ENCODE data around the gene DCAF6.
"Not testable (repeated sequence)": the region's sequence is repeated elsewhere in the genome, so short reads cannot be mapped to it uniquely, and the experiment has no call there.

DCAF6 gene

DNA sequence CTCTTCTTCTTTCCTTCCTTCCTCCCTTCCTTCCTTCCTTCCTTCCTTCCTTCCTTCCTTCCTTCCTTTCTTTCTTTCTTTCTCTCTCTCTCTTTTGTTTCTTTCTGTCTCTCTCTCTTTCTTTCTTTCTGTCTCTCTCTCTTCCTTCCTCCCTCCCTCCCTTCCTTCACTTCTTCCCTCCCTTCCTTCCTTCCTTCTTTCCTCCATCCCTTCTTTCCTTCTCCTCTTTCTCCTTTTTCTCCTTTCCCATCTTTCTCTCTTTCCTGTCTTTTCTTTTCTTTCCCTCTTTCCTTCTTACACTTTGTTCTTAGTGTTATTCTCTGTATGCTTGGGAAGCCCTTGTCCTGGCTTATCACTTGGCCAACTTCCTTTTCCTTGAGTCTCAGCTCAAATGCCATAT lies 72.8 kb downstream of the DCAF6 start:
- no peak for DNase-seq (ENCODE audit: low read depth in 1 of 2, low spot score in 1 of 2)

DNA sequence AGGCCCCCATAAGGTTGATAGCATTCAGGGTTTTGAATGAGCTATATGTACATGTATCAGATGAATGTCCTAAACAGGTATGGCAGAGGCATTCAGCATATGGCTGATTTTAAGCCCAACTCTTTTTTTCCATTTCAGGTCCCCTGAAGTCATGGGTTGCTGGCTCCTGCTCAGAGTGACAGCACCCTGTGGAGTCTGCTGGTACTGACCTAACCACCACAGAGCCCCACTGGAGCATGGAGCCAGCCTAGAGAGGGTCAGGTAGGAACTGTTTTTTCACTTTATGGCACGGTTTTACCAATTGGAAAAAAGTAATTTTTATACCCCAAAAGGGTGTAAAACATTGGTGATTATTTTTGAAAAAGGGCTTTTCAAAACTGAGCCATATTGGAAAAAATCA lies 82.9 kb downstream of the DCAF6 start:
- DNase-seq (ENCODE audit: low read depth in 1 of 2, low spot score in 1 of 2): no peak

DNA sequence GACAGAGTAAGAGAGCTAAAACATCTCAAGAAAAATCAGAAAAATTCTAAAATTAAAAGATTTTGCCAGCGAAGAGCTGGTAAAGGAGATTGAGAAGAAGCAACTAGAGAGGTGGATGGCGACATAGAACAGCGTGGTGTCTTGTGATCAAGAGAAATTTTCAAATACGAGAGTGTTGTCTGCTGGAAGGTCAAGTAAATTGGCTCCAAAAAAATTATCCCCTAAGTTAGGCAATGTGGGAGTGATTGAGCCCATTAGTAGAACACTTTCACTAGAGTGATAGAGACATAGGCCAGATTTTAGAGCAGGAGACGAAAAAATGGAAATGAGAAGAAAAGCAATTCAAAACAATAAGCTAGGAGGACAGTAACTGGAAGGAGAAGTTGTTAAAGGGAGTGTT lies 94.7 kb downstream of the DCAF6 start:
- no peak for DNase-seq (ENCODE audit: low read depth in 1 of 2, low spot score in 1 of 2)

DNA sequence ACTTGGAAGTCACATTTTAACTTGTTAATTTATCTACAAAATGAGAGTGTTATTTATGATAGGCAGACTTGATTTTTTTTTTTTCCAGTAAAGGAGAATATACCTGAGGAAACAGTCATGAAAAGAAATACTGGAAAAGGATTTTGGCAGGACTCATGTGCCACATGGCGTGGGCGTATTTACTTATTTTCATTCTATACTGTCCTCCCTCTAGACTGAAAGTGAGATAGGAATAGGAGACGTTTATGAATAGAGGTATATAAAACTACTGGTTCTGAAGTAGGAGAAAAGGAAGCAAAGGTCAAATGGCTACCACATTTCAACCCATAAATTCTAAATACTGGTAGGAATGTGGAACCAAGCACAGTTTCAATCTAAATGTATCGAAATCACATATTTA lies 95.1 kb downstream of the DCAF6 start:
- DNase-seq (ENCODE audit: low read depth in 1 of 2, low spot score in 1 of 2): no peak

DNA sequence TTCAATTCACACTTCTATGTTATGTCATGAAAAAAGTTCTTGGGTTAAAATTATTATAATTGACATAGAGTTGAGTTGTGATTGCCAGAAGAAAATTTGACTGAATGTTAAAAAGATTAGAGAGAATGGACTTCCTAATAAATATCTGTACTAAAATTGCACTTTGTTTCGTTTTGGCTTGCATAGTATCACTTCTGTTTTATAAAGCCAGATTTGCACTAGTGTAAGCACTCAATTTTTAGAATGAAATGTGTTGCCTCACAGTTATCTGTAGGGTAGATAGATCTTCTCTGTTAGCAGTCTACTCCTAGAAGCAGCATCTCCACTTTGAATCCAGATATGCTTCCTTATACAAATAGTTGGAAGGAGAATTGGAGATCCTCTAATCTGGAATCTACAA lies 95.5 kb downstream of the DCAF6 start:
- DNase-seq (ENCODE audit: low read depth in 1 of 2, low spot score in 1 of 2): no peak

DNA sequence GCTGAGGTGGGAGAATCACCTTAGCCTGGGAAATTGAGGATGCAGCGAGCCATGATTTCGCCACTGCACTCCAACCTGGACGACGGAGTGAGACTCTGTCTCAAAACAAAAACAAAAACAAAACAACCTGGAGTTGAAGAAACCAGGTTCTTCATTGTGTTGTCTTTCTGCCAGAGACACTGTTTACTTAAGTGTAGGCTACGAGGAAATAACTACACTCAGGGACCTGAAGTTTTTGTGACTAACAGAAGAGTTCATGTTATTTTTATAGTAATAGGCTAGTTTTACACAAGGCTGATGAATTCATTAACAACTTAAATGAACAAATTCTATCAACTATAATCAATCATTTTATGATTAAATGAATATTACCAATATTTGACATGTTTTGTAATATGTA lies 98.9 kb downstream of the DCAF6 start:
- DNase-seq (ENCODE audit: low read depth in 1 of 2, low spot score in 1 of 2): no peak

DNA sequence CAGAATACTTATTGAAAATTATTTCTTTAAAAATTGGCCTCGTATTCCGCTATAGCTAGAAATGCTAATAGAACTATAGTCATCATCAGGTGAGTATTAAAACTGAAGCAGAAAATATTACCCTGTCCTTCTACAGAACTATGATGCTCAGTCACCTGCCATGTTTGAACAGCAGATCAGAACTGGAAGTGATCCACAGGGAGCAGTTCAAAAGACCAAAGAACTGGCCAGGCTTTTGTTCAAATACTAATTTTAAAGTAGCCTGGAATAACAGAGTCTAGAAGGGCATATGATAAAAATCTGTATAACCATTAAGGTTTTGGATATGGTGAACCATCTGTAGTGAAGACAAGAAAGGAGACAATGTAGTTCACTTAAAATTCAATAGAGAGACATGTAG lies 105.9 kb downstream of the DCAF6 start:
- DNase-seq (ENCODE audit: low read depth in 1 of 2, low spot score in 1 of 2): no peak

DNA sequence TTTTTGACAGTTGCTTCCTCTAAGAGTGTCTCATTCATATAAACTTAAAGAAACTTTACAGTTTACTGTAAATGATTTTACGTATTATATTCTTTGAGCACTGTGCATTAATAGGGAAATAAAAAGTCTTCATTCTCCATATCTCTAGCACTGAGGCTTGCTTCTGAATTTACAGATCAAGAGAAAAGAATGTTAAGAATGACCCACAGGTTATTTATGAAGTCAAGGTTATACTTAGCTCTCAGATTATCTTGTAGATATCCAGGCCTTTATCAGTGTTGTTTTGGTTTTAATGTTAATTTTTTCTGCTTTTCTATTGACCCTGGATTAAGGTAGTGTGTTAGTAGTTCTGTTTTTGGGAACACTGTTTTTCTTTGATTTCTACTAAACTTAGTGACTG lies 108.8 kb downstream of the DCAF6 start:
- DNase-seq (ENCODE audit: low read depth in 1 of 2, low spot score in 1 of 2): no peak

DNA sequence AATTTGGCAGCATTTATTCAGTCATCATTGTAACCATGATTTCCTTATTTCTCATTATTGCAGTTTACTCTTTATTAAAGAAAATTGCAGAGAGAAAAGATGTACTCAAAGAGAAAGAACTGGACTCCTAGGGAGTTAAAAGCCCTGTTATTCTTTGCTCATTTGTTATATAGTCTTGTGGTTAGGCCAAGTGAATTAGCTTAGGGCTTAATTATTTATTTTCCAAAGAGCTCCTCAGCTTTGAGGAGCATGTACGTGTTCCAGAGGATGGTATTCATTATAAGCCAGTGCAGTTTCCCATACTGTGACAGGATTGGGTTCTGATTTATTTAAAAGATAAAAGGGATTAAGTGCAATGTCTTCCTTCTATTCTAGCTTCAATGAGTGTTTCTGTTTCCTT lies 113.8 kb downstream of the DCAF6 start:
- DNase-seq (ENCODE audit: low read depth in 1 of 2, low spot score in 1 of 2): no peak

DNA sequence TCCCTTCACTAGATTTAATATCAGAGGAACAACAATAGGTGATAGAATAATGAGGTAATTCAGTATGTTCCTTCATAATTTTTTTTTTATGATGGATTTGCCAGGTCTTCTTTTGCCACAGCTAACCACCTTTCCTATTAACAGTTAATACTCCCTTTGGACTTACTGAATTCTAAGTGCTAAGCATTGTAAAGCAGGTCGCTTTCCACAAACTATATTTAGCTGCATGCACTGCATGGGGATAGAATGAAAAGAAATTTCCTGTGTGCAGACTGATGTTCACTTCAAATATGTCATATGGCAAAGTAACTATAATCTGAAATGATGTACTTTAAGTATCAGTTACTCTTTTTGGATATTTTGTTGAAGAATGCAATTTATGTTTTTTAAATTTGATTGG lies 114.4 kb downstream of the DCAF6 start:
- no peak for DNase-seq (ENCODE audit: low read depth in 1 of 2, low spot score in 1 of 2)

DNA sequence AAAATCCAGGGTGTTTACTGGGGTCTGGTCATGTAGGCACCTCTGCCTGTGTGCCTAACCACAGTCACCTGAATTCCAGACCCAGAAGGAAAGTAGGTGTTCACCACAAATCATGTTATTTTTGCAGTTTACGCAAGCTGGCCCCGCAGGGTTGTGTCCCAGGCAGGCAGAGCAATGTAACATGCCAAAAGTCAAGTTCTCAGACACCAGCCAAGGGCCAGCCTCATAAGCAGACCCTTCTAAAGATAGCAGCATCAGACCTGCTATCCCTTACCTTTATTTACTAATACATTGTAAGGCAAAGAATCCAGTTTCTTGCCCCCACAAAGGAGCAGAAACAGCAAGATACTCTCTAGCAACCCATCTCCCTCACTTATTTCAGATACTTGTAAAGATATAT lies 117.2 kb downstream of the DCAF6 start:
- no peak for DNase-seq (ENCODE audit: low read depth in 1 of 2, low spot score in 1 of 2)

DNA sequence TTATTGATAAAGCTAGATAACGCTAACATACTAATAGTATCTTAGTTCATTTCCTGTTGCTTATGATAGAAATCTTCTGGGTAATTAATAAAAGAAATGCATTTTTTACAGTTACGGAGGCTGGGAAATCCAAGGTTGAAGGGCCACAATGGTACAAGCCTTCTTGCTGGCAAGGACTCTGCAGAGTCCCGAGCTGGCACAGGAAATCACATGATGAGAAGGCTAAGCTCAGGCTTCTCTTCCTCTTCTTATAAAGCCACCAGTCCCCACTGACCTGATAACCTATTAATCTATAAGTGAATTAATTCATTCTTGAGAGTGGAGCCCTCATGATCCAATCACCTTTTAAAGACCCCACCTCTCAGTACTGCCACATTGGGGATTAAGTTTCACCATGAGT lies 117.6 kb downstream of the DCAF6 start:
- no peak for DNase-seq (ENCODE audit: low read depth in 1 of 2, low spot score in 1 of 2)

DNA sequence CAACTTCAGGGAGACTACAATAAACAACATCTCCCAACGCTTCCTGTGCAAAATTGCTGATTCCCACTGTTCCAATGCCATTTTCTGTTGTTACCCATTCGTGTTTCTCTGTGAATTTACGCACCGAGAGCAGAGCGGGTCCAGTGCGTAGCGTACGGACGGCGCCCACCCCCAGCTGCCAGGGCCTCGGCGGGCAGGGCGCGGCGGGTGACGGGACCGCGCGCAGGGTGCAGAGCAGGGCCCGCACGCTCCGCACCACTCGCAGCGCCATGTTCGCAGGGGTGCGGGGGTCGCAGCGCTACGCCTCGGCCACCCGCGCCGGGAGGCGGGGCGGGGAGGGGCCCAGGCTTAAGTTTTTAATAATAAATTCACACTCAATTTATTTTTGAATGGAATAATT lies 119.7 kb downstream of the DCAF6 start:
- DNase-seq (ENCODE audit: low read depth in 1 of 2, low spot score in 1 of 2): not testable (repeated sequence)

DNA sequence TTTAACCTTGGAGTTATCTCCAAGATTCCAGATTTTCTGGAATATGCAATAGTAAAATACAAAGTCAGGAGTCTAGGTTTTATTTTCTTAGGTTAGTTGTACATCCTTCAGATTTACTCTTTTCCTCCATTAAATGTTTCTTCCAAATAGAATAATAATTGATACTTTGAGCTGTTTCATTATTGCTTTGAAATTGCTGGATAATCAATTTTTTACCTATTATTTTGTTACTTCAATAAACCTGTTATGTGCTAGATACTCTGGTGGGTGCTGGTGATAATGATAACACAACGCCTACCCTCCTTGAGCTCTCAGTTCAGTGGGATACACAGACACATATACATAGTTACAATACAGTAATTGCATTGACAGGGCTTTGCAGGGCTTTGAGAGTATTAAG lies 120.9 kb downstream of the DCAF6 start:
- DNase-seq (ENCODE audit: low read depth in 1 of 2, low spot score in 1 of 2): no peak

DNA sequence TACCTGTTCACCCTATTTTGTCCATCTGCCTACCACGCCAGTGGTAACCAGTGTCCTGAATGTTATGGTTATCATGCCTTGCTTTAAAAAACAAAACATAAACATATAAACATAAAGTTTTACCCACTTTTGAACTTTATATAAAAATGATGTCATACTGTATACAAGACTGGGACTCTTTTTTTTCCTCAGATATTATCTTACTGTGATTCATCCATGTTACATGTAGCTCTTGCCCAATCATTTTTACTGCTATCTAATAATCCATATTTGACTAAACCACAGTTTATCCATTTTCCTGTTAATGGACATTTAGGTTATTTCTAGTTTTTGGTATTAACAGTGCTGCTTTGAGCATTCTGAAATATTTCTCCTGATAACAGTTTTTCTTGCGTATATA lies 121.4 kb downstream of the DCAF6 start:
- DNase-seq (ENCODE audit: low read depth in 1 of 2, low spot score in 1 of 2): no peak

DNA sequence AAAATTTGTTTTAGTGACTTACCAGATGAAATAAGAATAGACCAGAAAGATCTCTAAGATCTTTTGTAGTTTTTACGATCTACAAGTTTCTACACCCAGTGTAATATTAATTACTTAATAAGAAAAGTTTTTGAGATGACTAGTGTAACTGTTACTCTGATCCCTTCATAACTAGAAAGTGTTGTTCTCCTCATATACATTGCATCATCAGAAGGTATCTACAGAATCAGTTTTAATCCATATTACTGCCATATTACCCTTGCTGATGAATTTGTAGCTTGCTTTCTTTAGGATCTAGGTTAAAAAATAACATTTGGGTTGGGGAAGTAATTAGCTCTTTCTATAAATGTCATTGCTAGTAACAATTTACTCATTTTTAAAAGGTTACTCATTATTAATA lies 127.7 kb downstream of the DCAF6 start:
- no peak for DNase-seq (ENCODE audit: low read depth in 1 of 2, low spot score in 1 of 2)

DNA sequence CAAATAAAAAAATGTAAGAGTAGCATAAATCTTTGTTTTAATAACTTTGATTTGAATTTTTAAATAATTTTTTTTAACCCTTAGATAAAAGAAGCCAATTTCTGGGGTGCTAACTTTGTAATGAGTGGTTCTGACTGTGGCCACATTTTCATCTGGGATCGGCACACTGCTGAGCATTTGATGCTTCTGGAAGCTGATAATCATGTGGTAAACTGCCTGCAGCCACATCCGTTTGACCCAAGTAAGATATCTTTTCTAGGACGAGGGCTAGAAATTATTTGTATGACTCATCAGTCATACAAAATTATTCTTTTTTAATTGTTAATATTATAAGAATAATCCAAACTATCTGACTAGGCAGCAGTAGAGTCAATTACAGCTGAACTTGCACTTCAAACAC lies 129.0 kb downstream of the DCAF6 start:
- no peak for DNase-seq (ENCODE audit: low read depth in 1 of 2, low spot score in 1 of 2)

DNA sequence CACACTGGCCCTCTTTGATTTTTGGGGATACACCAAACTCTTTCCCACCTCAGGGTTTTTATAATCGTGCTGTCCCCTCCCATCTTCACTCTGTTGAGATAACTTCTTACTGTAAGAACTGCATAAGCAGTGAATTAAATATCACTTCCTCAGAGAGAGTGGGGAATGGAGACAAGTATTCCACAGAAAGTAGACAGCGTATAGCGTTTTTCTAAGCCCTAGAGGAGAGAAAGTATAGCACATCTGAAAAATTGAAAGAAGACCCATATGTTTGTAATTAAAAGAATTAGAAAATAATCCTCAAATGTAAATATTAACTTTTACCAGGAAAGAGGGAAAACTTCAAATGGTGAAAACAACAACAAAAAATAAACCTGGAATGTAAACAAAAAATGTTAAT lies 132.9 kb downstream of the DCAF6 start:
- DNase-seq (ENCODE audit: low read depth in 1 of 2, low spot score in 1 of 2): no peak

DNA sequence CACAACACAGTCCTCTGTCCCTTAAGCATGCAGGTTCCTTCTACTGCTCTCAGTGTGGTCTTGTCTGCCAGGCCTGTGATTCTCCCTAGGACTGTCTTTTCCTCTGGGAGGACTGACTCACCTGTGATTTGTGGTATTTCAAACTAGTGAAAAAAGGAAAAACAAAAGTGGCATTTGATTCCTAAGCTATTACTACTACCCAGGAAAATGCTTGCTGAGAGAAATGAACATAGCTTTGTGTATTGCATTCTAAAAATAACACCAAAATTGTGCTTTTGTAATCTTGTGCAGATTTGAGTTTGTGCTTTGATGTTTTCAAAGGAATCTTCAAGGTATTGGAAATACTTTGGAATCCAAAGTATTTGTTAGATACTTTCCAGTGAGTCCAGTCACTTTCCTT lies 143.3 kb downstream of the DCAF6 start:
- no peak for DNase-seq (ENCODE audit: low read depth in 1 of 2, low spot score in 1 of 2)

DNA sequence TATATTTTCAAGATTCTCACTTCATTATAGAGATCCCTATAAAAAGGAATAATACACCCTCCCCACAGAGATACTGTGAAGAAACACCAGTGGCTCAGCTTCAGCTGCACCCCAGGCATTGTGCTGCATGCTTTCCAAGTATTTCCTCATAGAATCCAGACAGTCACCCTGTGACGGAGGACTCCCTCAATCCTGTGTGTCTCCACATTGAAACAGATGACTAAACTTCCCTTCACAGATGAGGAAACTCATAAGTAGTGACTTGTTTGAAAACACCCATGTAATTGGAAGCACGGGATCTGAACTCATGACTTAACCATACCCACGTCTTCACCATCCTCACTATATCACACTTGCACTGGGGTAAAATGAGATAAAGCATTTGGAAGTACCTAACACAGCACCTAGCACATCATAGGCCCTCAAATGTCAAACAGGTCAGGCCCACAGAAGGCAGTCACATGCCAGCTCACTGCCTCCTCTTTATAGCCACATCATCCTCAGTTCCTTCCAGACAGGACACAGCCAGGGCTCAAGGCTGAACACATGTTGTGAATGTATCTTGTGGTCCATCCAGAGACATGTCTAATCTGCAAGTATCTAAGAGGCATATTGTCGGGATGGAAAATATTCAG lies 145.0 kb downstream of the DCAF6 start:
- no peak for DNase-seq (ENCODE audit: low read depth in 1 of 2, low spot score in 1 of 2)

DNA sequence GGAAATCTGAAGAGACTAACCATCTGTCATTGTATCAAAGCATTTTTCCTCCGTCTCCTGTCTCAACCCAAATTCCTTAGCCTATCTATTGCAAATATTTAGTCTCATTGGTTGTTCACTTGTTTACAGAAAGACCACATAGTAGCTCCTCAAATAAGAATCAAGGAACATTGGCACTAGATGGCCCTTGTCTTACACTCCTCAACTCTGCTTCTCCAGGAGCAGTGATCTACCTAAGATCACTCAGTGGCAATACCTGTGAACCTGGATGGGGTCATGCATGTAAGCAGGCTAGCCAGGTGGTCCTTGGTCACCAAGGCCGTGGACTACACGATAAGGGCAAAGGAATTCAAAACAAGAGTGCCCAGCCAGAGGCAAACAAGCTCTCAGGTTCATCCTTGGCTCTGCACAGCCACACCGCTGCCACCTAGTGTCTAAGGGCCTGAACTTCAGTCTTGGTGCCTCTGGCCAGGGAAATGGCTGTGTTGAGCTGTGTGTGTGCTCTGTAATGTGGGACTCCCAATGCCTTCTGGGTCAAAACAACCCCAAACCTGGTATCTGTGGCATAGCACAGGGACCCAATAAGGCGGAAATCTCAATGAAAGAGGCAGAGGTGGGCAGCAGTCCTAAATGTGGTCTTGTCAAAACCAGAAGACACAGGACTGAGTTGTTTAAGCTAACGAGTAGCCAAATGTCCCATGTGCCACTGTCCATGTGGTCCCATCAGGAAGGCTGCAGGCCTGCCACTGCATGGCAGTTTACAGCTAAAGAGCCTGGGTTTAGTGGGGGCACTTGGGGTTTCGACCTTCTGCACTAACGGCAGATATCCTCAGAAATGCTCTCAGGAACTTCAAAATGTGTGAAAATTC lies 145.8 kb downstream of the DCAF6 start:
- peak; percentile 28 to 54 for DNase-seq (ENCODE audit: low read depth in 1 of 2, low spot score in 1 of 2)

DNA sequence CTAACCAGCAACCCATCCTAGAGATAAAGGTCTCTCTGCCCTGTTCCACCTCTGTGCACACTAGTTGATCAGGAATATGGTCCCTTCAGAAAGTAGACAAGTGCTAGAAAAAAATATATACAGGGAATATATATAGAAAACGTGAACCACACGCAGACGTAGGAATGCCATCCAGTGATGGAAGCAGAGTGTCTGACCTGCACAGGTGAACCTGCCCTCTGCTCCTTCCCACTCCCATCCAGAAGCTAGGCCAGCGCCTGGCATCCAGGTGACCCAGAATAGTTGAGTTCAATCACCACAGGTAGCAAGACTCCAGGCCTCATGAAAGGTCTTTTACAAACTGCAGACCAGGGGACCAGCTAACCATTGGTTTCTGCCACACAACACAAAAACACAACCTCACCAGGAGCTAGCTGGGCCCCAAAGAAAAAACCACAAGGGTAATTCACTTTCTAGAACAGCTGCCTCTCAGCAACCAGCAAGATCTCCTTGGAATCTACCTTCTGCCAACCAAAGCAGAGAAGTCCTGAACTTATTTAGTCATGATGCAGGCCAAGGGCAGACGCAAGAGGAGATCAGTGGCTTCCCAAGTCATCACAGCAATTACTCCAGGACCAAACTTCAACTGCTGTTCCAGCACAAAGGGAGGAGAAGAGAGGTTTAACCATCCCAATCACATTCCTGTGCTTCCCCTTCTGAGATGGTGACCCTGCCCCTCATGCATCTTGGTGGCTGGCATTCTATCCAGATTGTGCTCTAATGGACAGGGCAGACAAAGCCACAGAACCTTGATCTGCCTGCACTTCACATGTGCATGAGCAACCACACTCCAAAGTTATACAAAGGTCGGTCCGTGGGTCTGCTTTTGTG lies 147.2 kb downstream of the DCAF6 start:
- no peak for DNase-seq (ENCODE audit: low read depth in 1 of 2, low spot score in 1 of 2)
